HG03439 (cell line): Measurements from ENCODE around the gene TRIM3.
A peak's percentile ranks its signal among the peaks of the same experiment; 100 is the strongest.
"Not testable (repeated sequence)": the region's sequence is repeated elsewhere in the genome, so short reads cannot be mapped to it uniquely, and the experiment has no call there.

ENCODE experiments used
- ATAC-seq: cut with Tn5 transposase; IDR thresholded peaks from one replicate; pipeline ENCODE4 v1.9.1; 2021; ENCODE audit warnings: mild to moderate bottlenecking, moderate library complexity; ENCODE audit not compliant: unreplicated experiment

The TRIM3 gene

DNA sequence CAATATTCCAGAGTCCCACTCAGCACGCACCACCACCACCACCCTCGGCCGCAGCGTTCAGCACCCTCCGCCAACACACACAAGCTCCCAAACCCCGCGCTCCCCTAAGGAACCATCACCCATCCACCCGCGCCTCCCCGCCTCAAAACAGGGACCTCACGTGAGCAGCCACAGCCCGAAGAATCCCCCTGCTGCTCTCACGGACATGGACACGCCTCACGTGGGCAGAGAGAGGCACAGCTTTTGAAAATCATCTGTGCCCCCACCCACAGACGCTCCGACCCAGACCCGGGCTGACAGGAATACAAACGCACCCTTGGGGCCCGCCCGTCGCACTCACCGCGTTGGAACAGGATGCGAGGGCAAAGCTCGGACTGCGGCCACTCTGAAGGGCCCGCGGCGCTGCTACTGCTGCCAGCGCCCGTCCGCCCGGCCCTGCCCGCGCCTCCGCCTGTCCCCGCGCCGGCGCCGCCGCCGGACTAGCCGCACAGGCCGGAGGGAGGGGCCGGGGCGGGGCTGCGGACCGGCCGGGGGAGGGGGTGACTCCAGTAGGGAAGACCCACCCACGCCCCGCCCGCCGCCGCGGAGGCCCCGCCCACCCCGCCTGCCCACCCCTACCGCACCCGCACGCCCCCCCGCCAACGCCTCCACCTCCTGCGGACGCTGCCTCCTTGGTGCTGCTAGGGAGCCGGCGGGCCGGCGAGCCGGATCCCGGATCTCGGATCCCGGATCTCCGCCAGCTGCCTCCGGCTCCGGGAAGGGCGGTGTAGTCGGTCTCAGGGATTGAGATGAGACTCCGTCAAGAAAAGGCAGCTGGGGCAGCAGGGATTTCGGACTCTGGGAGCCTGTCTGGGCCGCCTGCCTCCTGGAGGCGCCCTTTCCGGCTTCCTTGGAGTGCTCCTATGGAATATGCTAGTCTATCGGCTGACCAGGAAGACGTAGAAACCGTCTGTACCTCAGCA, at the start of gene TRIM3:
TSS of gene TRIM3 (minus strand) at position 491 of the 962 bp plus-strand sequence. CDS start 8,246 bp downstream, outside the sequence.
- ATAC-seq: peak; percentile 67

DNA sequence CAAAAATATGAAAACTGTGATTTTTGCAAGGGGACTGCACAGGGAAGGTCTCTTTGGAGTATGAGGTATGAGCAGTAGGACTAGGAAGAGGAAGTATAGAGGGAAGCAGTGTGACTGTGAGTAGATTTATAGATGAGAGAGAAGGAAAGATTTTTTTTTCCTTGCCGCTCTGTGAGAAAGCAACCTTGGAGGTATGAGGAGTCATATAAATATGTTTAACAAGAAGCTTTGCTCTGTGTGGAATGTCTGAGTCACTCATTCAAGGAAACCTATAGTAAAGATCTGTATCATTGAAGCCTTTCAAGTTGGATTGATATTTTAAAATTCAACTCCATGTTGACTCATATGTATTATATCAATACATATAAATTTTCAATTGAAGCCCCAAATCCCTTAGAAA, 49.5 kb upstream of the TRIM3 start:
- ATAC-seq: no peak

DNA sequence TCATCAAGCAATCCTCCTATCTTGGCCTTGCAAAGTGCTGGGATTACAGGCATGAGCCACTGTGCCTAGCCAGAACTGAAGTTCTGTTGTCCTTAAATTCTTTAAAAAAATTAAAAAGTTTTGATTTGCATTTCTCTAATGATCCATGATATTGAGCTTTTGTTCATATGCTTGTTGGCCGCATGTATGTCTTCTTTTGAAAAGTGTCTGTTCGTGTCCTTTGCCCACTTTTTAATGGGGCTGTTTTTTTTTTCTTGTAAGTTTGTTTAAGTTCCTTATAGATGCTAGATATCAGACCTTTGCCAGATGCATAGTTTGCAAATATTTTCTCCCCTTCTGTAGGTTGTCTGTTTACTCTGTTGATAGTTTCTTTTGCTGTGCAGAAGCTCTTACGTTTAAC, 48.2 kb upstream of the TRIM3 start:
- ATAC-seq: not testable (repeated sequence)

DNA sequence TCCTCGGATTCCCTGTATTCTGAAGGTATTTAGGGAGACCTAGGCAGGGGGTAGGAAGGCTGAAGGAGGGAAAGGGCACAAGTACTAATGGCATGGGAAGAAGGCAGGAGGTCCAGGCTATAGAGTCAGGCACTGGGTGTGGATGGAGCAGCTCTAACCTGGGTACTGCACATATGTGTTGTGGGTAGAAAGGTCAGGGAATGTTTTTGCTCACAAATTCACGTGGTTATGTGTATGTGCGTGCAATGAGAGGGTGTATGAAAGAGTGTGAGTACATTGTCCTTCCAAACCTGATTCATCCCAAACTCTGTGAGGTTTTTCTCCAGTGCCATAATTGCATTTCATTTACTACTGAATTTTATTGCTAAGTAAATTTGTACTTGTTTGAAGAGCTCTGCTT, 46.5 kb upstream of the TRIM3 start:
- ATAC-seq: no peak

DNA sequence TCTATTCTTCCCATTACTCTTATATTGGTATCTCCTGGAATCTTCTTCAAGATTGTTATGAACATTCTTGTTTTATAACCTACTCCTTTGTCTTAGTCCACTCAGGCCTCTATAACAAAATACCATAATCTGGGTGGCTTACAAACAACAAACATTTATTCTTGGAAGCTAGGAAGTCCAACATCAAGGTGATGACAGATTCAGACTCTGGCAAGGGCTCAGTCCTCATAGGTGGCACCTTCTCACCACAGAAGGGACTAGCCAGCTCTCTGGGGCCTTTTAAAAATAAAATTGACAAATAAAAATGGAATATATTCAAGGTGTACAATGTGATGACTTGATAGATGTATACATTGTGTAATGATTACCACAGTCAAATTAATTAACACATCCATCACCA, 43.1 kb upstream of the TRIM3 start:
- ATAC-seq: no peak

DNA sequence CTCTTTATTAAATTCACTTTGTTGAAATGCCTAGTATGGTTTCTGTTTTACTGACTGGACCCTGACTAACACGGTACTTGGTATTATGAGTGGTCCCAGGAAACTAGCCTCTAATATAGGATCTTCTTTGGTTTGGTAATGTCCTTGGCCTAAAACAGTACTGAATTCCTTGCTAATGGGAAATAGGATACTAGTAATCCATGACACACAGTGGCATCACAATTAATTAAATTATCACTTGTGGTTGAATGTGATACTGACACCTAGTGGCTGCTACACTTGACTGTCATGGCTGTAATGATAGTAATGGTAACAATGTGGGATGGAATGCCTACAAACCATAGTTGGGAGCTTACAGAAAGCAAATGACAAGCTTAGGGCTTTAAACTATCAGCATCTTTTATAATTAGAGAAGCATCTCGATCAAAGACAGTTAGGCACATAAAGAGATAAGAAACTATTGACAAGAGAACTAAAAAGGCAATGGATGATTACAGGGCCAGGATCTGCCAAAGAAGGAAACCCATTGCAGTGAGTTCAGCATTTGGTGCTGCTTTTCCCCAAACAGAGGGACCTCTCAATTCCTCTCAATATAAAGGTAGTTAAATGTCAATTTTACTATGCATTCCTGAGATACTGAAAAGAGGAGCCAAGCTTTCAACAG, 32.0 kb upstream of the TRIM3 start:
- ATAC-seq: no peak

DNA sequence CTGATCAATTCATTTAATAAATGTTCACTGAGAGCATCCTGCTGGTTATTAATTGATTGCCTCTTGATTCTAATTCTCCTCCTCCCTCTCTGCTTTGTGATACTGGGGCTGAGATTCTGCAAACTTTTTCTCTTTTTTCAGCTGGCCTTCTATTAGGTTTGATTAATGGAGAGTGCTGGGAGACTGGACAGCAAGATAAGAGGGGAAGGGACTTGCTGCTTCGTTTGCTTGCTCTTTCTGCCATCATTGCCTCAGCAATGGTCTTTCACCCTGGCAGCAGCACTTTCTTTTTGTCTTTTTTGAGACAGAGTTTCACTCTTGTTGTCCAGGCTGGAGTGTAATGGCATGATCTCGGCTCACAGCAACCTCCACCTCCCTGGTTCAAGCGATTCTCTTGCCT, 30.4 kb upstream of the TRIM3 start:
- no peak for ATAC-seq

GRCh38 chr11:6502382-6502781, 28.6 kb upstream of the TRIM3 start:
- no peak for ATAC-seq

GRCh38 chr11:6498544-6498943, 24.8 kb upstream of the TRIM3 start:
- ATAC-seq: no peak

- no peak for ATAC-seq
These were observed 24.4 kb upstream of the TRIM3 start for GRCh38 chr11:6498121-6498520.

- ATAC-seq: no peak
These were observed 23.5 kb upstream of the TRIM3 start, which contains the start of gene DNHD1 for GRCh38 chr11:6497069-6497839. Gene DNHD1, plus strand, starts transcription at chr11:6497280. Its CDS starts 936 bp downstream, at chr11:6498216.

GRCh38 chr11:6489306-6489705, 15.6 kb upstream of the TRIM3 start:
- no peak for ATAC-seq

- no peak for ATAC-seq
These were observed 15.1 kb upstream of the TRIM3 start for GRCh38 chr11:6488821-6489220.

GRCh38 chr11:6488342-6488741, 14.6 kb upstream of the TRIM3 start:
- no peak for ATAC-seq

DNA sequence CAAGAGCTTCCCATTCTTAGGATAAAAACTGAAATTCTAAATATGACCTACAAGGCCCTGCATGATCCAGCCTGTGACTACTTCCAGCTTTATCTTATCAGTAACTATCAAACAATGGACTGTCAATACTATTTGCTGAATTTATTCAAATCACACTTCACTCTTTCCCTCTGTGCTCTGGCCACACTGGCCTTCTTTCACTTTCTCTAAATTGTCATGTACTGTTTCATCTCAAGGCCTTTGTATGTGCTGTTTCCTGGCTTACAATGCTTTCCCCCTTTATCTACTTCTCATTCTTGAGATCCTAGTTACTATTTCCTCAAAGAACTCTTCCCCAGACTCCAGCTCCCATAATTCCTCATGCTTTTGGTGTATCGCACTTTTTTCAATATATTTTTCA, 13.2 kb upstream of the TRIM3 start:
- ATAC-seq: no peak

DNA sequence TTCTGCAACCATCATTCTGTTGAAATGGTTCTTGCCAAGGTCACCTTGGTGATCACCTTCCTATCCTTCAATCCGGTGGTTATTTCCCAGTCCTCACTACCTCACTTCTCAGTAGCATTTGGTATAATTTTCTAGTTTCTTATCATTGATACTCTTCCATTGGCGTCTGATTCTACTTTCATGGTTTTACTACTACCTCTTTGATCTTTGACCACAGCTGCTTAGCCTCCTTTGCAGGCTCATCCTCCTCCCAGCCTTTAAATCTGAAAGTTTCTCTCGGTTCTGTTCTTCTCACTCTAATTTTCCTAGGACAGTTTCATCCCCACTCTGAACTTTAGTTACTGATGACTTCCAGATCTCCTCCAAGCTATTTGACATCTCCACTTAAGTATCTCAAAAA, 12.5 kb upstream of the TRIM3 start:
- ATAC-seq: no peak

DNA sequence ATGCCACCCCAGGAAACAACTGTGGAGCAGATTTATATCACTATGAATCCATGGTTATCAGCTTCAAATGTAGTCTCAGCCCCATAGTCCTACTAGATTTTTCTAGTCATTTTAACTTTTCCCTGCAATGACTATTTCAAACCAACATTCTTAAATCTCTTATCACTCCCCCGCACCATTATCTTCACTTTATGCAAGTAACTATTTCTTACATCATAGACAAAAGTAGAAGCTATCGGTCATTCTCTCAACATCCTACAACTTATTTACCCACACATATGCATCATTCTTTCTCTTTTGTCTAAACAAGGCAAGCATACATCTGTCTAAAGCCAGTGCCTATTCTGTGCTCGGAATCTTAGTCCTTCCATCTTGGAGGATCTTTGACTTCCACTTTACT, 11.9 kb upstream of the TRIM3 start:
- ATAC-seq: no peak

DNA sequence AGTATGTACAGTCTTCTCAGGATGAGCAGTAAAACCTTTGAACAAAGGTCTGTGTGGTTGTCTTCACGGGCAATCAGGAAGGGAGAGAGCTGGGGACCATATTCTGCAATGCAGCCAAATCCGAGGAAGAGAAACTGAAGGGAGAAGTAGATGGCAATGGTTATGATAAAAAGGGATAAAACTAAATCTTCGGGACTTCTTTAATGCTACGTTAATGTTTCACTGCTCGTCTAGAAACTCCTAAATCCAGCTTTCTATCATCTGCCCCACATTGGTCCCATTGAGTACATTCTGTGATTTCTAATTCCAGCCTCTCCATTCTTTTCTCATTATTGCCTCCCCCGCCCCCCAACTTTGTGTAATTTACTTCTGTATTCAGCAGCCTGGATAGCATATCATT, 9.3 kb upstream of the TRIM3 start:
- no peak for ATAC-seq

DNA sequence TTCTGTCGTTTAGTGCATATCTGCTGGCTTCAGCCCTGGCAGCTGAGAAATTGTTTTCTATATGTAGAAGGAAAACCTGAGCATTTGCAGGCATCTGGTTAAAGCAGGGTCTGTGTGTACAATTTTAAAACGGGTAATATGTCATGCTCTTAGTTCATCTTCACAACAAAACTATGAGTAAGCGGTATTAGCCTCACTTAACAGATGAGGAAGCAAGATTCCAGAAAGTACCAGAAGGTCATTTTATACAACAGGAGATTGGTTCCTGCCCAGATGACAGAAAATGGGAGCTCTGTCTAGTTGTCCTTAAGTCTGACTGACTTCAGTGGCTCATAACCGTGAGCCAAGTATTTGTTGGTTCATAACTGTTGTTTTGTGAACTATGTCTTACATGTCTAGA, 8.7 kb upstream of the TRIM3 start:
- no peak for ATAC-seq

GRCh38 chr11:6481924-6482275, 8.2 kb upstream of the TRIM3 start:
- ATAC-seq: no peak
